Adrenal gland (tissue), 5 donors: ENCODE results near the gene GEMIN5.

Experiments used
- POLR2A ChIP-seq, 2 donors: fragments of 450-650 bp; IDR thresholded peaks; one replicate each; pipeline ENCODE4 v1.6.1; 2017; ENCODE audit warnings: antibody characterized with exemption in 2 of 2, mild to moderate bottlenecking in 2 of 2, moderate library complexity in 1 of 2
- TF ChIP-seq, protein P1 (sequence below), 6 experiments: fragments of 450-650 bp in 4 of 6; fragments of 200-600 bp in 2 of 6; sonication (generic) in 1 of 6; IDR thresholded peaks; 1 replicate in 5 of 6; 2 replicates in 1 of 6; pipeline versions ENCODE4 v1.5.1 to v1.8.0; 2016 to 2021; ENCODE audit warnings: antibody characterized with exemption in 6 of 6, mild to moderate bottlenecking in 2 of 6, moderate library complexity in 1 of 6
- donor health status: DM: no; HTN: no; CAD: no.

DNA sequence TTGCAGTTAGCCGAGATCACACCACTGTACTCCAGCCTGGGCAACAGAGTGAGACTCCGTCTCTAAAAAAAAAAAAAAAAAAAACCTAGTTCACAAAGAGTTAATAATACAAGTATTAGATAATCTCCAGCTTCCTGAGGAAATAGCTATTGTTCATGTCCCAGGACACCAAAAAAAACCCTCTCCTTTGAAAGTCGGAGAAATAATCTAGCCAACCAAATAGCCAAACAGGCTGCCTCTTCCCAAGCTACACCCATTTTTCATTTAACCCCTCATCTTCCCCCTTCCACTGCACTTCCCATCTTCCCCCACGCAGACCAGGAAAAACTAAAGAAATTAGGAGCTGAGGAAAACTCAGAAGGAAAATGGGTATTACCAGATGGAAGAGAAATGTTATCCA lies 56.0 kb downstream of the GEMIN5 start:
- no peak for TF ChIP-seq POLR2A (IDR thresholded peaks at IDR 0.05)
- TF ChIP-seq, protein P1, sequence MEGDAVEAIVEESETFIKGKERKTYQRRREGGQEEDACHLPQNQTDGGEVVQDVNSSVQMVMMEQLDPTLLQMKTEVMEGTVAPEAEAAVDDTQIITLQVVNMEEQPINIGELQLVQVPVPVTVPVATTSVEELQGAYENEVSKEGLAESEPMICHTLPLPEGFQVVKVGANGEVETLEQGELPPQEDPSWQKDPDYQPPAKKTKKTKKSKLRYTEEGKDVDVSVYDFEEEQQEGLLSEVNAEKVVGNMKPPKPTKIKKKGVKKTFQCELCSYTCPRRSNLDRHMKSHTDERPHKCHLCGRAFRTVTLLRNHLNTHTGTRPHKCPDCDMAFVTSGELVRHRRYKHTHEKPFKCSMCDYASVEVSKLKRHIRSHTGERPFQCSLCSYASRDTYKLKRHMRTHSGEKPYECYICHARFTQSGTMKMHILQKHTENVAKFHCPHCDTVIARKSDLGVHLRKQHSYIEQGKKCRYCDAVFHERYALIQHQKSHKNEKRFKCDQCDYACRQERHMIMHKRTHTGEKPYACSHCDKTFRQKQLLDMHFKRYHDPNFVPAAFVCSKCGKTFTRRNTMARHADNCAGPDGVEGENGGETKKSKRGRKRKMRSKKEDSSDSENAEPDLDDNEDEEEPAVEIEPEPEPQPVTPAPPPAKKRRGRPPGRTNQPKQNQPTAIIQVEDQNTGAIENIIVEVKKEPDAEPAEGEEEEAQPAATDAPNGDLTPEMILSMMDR (IDR thresholded peaks at IDR 0.05) = no peak
